ENCODE results near the gene NDUFS8.

DNA sequence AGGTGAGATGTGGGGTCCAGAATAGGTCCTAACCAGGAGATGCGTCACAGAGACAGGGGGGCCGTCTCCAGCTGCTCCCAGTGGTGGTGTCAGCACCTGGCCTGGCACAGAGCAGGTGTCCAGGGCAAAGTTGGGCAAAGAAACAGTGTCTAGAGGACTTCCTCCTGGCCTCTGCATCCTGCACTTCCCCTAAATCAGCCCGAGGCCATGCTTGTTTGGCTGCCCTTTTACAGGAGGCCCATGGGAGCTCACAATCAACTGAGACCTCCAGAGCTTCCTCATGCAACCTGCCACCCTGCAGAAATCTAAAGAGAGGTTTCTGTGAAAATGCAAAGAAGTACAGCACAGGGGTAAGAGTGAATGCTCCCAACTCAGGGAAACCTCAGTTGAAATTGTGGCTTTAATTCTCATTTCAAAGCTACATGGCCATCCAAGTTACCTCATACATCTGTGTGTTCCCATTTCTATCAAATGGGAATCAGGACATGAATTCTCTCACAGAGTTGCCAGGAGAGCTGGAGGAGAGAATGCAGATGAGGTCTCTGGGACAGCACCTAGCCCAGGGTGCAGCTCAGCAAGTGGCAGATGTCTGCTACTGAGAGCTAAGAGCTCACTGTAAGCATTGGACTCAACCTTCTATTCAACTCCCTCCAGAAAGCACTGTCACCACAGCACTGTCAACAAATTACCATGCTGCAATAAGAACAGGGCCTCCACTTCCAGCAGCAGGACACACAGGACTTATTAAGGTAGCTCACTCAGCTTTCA, 41.0 kb downstream of the NDUFS8 start:
- TF ChIP-seq RAD21 (conservative IDR thresholded peaks at IDR 0.05) (no peak), TAF1 (IDR thresholded peaks at IDR 0.05; ENCODE audit: low read depth) (no peak)
- TF ChIP-seq, protein P1, sequence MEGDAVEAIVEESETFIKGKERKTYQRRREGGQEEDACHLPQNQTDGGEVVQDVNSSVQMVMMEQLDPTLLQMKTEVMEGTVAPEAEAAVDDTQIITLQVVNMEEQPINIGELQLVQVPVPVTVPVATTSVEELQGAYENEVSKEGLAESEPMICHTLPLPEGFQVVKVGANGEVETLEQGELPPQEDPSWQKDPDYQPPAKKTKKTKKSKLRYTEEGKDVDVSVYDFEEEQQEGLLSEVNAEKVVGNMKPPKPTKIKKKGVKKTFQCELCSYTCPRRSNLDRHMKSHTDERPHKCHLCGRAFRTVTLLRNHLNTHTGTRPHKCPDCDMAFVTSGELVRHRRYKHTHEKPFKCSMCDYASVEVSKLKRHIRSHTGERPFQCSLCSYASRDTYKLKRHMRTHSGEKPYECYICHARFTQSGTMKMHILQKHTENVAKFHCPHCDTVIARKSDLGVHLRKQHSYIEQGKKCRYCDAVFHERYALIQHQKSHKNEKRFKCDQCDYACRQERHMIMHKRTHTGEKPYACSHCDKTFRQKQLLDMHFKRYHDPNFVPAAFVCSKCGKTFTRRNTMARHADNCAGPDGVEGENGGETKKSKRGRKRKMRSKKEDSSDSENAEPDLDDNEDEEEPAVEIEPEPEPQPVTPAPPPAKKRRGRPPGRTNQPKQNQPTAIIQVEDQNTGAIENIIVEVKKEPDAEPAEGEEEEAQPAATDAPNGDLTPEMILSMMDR (IDR thresholded peaks at IDR 0.05; ENCODE audit: poor library complexity, severe bottlenecking): no peak

Measured in neural cell (in vitro differentiated cells).